Measurements from ENCODE around the gene DPEP3. TPM values are rescaled to one million over a fixed set of nuclear protein-coding genes. Genes with fewer than 3 reads are reported as not detected.

Gene DPEP3
- polyA plus RNA-seq, 1 donor from 2014 or later: not detected

DNA sequence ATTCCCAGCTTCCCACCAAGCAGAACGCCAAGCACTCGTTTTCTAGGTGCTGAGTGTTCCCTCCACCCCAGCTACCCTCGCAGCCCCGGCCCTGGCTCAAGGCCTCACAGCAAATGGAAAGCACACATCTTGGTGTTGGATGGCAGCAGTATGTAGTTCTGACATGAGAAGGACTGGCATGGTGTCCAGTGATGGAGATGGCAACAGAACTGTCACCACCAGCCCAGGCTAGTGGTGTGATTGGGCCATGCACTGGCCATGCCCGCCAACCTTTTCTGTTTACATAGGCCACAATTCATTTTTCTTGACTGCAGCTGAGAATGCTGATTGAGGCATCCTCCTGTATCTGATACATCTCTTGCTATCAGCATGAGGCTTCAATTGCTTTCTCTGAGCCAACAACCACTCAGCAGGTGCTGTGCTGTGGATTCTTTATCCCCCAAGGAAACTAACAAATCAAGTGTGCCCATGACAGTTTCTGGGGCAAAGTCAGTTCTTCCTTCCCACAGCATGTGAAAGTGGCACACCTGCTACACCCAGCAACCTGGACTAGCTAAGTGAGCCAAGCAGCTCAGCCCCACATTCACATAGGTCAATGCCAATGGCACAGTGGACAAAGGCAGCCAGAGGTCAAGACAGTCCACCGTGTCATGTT is 15.7 kb downstream of the DPEP3 start:
- no peaks in the 10 kb centered on the region for H3K9me3 ChIP-seq (ENCODE audit: low read length)
- TF ChIP-seq, protein P1, sequence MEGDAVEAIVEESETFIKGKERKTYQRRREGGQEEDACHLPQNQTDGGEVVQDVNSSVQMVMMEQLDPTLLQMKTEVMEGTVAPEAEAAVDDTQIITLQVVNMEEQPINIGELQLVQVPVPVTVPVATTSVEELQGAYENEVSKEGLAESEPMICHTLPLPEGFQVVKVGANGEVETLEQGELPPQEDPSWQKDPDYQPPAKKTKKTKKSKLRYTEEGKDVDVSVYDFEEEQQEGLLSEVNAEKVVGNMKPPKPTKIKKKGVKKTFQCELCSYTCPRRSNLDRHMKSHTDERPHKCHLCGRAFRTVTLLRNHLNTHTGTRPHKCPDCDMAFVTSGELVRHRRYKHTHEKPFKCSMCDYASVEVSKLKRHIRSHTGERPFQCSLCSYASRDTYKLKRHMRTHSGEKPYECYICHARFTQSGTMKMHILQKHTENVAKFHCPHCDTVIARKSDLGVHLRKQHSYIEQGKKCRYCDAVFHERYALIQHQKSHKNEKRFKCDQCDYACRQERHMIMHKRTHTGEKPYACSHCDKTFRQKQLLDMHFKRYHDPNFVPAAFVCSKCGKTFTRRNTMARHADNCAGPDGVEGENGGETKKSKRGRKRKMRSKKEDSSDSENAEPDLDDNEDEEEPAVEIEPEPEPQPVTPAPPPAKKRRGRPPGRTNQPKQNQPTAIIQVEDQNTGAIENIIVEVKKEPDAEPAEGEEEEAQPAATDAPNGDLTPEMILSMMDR (IDR thresholded peaks at IDR 0.05; ENCODE audit: poor library complexity, severe bottlenecking): no peak
- no peak for TF ChIP-seq EP300 (conservative IDR thresholded peaks at IDR 0.05; ENCODE audit: poor library complexity, severe bottlenecking)
- H3K36me3 ChIP-seq (ENCODE audit: insufficient read depth, low read length): no peaks in the 10 kb centered on the region
- no peak overlapping the region for H3K4me3 ChIP-seq (ENCODE audit: low read length)
- no peaks in the 10 kb centered on the region for H3K79me2 ChIP-seq (replicated peaks; ENCODE audit: insufficient read depth, low read length)
- H3K27ac ChIP-seq (ENCODE audit: low read length): no peak overlapping the region
- H4K20me1 ChIP-seq (ENCODE audit: insufficient read depth): no peaks in the 10 kb centered on the region
- H3K9ac ChIP-seq (ENCODE audit: low read length): no peak overlapping the region
- H3K9me2 ChIP-seq (ENCODE audit: insufficient read depth, low read length): no peaks in the 10 kb centered on the region
- H3K27me3 ChIP-seq (ENCODE audit: insufficient read depth, low read depth, low read length): peaks cover 27% of the 10 kb centered on the region
- no peak overlapping the region for H3K4me2 ChIP-seq (ENCODE audit: low read length)
- no peaks in the 10 kb centered on the region for H3F3A ChIP-seq (ENCODE audit: insufficient read depth, low read length, poor library complexity, severe bottlenecking)
- H2AFZ ChIP-seq (ENCODE audit: low read depth, low read length): no peak overlapping the region

DNA sequence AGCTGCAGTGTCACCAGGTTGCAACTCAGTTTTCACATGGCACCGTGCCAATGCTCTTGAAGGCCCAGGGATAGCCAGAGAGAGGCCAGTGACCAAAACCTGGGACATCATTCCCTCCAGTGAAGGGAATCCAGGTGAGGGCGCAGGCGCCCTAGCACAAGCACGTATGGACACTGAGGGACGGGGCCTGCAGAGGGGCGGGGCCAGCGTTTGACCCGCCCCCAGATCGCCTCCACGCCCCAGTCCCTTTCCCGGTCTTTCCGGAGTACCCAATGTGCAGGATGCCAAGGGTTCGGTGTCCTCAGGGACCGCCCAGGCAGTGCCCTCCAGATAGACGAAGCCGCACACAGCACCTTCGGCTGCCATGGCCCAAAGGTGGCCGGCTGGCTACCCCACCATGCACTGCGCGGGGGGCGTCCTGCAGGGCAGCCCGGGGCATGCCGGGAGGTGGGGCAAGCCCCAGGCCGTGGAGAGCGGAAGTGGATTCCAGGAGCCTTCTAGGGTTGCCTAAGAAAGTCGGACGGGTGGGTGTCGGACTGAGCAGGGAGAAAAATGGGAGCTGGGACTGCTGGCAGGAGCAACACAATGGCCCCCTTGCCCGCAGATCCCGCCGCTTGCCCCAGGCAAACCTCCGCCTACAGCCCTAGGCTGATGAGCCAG is 16.5 kb downstream of the DPEP3 start:
- no peaks in the 10 kb centered on the region for H4K20me1 ChIP-seq (ENCODE audit: insufficient read depth)
- no peak overlapping the region for H3K9ac ChIP-seq (ENCODE audit: low read length)
- no peaks in the 10 kb centered on the region for H3K9me3 ChIP-seq (ENCODE audit: low read length)
- no peaks in the 10 kb centered on the region for H3K79me2 ChIP-seq (replicated peaks; ENCODE audit: insufficient read depth, low read length)
- H3K36me3 ChIP-seq (ENCODE audit: insufficient read depth, low read length): no peaks in the 10 kb centered on the region
- TF ChIP-seq MXI1 (conservative IDR thresholded peaks at IDR 0.05; ENCODE audit: poor library complexity, severe bottlenecking) (no peak), SMC3 (conservative IDR thresholded peaks at IDR 0.05; ENCODE audit: poor library complexity) (no peak), TAF1 (IDR thresholded peaks at IDR 0.05; ENCODE audit: low read depth) (no peak)
- no peak overlapping the region for H3K4me2 ChIP-seq (ENCODE audit: low read length)
- H3F3A ChIP-seq (ENCODE audit: insufficient read depth, low read length, poor library complexity, severe bottlenecking): no peaks in the 10 kb centered on the region
- H3K27me3 ChIP-seq (ENCODE audit: insufficient read depth, low read depth, low read length): peaks cover 18% of the 10 kb centered on the region
- no peak overlapping the region for H2AFZ ChIP-seq (ENCODE audit: low read depth, low read length)
- no peaks in the 10 kb centered on the region for H3K9me2 ChIP-seq (ENCODE audit: insufficient read depth, low read length)
- no peak overlapping the region for H3K4me3 ChIP-seq (ENCODE audit: low read length)
- no peak overlapping the region for H3K27ac ChIP-seq (ENCODE audit: low read length)

DNA sequence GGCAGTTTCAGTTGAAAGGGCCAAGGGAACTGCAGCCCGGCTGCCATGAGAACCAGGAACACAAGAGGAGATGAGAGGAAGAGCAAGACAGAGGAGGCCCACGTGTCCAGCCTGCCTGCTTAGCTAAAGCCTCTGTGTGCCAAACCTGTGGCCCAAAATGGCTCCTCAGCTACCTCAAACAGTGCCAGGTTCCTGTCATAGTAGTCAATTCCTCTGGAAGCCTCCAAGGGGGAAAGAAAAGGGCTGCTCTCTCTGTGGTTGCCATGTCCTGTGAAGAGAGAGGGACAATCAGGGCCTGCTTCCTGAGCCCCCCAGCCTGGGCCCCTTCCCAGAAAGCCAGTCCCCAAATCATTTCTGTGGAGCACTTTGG is 17.0 kb downstream of the DPEP3 start:
- no peak overlapping the region for H3K4me2 ChIP-seq (ENCODE audit: low read length)
- no peaks in the 10 kb centered on the region for H3K79me2 ChIP-seq (replicated peaks; ENCODE audit: insufficient read depth, low read length)
- H4K20me1 ChIP-seq (ENCODE audit: insufficient read depth): no peaks in the 10 kb centered on the region
- H3K9me2 ChIP-seq (ENCODE audit: insufficient read depth, low read length): no peaks in the 10 kb centered on the region
- no peak for TF ChIP-seq POLR2AphosphoS5 (IDR thresholded peaks at IDR 0.05)
- no peak for TF ChIP-seq EP300 (conservative IDR thresholded peaks at IDR 0.05; ENCODE audit: poor library complexity, severe bottlenecking)
- TF ChIP-seq, protein P2, sequence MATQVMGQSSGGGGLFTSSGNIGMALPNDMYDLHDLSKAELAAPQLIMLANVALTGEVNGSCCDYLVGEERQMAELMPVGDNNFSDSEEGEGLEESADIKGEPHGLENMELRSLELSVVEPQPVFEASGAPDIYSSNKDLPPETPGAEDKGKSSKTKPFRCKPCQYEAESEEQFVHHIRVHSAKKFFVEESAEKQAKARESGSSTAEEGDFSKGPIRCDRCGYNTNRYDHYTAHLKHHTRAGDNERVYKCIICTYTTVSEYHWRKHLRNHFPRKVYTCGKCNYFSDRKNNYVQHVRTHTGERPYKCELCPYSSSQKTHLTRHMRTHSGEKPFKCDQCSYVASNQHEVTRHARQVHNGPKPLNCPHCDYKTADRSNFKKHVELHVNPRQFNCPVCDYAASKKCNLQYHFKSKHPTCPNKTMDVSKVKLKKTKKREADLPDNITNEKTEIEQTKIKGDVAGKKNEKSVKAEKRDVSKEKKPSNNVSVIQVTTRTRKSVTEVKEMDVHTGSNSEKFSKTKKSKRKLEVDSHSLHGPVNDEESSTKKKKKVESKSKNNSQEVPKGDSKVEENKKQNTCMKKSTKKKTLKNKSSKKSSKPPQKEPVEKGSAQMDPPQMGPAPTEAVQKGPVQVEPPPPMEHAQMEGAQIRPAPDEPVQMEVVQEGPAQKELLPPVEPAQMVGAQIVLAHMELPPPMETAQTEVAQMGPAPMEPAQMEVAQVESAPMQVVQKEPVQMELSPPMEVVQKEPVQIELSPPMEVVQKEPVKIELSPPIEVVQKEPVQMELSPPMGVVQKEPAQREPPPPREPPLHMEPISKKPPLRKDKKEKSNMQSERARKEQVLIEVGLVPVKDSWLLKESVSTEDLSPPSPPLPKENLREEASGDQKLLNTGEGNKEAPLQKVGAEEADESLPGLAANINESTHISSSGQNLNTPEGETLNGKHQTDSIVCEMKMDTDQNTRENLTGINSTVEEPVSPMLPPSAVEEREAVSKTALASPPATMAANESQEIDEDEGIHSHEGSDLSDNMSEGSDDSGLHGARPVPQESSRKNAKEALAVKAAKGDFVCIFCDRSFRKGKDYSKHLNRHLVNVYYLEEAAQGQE (IDR thresholded peaks at IDR 0.05; ENCODE audit: borderline replicate concordance): no peak
- TF ChIP-seq RAD21 (conservative IDR thresholded peaks at IDR 0.05): no peak
- no peak for TF ChIP-seq MXI1 (conservative IDR thresholded peaks at IDR 0.05; ENCODE audit: poor library complexity, severe bottlenecking)
- TF ChIP-seq, protein P1 (IDR thresholded peaks at IDR 0.05; ENCODE audit: poor library complexity, severe bottlenecking): no peak
- TF ChIP-seq SMC3 (conservative IDR thresholded peaks at IDR 0.05; ENCODE audit: poor library complexity): no peak
- no peak for TF ChIP-seq EZH2 (IDR thresholded peaks at IDR 0.05; ENCODE audit: borderline replicate concordance, insufficient read depth, low read length, poor library complexity, severe bottlenecking)
- TF ChIP-seq TAF1 (IDR thresholded peaks at IDR 0.05; ENCODE audit: low read depth): no peak
- H2AFZ ChIP-seq (ENCODE audit: low read depth, low read length): no peak overlapping the region
- no peak overlapping the region for H3K4me3 ChIP-seq (ENCODE audit: low read length)
- no peaks in the 10 kb centered on the region for H3K9me3 ChIP-seq (ENCODE audit: low read length)
- H3K27me3 ChIP-seq (ENCODE audit: insufficient read depth, low read depth, low read length): peaks cover 13% of the 10 kb centered on the region
- H3K9ac ChIP-seq (ENCODE audit: low read length): no peak overlapping the region
- no peaks in the 10 kb centered on the region for H3F3A ChIP-seq (ENCODE audit: insufficient read depth, low read length, poor library complexity, severe bottlenecking)
- no peak overlapping the region for H3K27ac ChIP-seq (ENCODE audit: low read length)
- H3K36me3 ChIP-seq (ENCODE audit: insufficient read depth, low read length): no peaks in the 10 kb centered on the region

Measured in neural cell (in vitro differentiated cells).